Measurements from ENCODE around the gene PSEN1. TPM values are rescaled to one million over a fixed set of nuclear protein-coding genes. Genes with fewer than 3 reads are reported as not detected.

The PSEN1 gene
- total RNA-seq, 1 experiment from 2014 or later, result 41.9 TPM

DNA sequence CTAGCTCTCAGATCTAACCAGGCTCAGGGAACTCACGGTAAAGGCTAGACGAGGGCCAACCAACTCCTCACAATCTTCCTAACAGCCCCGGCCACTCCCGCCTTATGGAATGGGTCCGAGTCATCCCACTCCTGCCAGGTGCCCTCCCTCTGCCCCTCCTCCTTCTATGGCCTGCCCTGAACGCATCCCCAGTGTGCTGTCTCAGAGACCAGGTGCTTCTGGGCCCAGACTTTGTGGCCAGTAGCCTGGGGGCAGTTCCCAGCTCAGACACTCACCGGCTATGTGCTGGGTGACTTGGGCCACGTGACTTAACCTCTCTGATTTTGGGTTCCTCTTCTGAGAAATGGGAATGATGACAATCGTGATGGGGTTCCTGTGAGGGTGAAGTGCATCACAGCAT lies 123.5 kb downstream of the PSEN1 start:
- no TSS peak for BruUV-seq (replicated peaks)
- POLR2A ChIA-PET (ENCODE audit: low non-redundant PET), result no interaction called here
- H3K27me3 ChIP-seq (replicated peaks; ENCODE audit: insufficient read depth, low read depth, low read length, poor library complexity), result no peaks in the 10 kb centered on the region
- H3K36me3 ChIP-seq (ENCODE audit: insufficient read depth, low read length, poor library complexity, severe bottlenecking), result no peaks in the 10 kb centered on the region
- TF ChIP-seq, protein P1, sequence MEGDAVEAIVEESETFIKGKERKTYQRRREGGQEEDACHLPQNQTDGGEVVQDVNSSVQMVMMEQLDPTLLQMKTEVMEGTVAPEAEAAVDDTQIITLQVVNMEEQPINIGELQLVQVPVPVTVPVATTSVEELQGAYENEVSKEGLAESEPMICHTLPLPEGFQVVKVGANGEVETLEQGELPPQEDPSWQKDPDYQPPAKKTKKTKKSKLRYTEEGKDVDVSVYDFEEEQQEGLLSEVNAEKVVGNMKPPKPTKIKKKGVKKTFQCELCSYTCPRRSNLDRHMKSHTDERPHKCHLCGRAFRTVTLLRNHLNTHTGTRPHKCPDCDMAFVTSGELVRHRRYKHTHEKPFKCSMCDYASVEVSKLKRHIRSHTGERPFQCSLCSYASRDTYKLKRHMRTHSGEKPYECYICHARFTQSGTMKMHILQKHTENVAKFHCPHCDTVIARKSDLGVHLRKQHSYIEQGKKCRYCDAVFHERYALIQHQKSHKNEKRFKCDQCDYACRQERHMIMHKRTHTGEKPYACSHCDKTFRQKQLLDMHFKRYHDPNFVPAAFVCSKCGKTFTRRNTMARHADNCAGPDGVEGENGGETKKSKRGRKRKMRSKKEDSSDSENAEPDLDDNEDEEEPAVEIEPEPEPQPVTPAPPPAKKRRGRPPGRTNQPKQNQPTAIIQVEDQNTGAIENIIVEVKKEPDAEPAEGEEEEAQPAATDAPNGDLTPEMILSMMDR (conservative IDR thresholded peaks at IDR 0.05; ENCODE audit: low read depth, low read length), result no peak
- no peak for TF ChIP-seq EZH2 (IDR thresholded peaks at IDR 0.05; ENCODE audit: borderline replicate concordance, low read depth, low read length, poor library complexity, severe bottlenecking)
- no peak for DNase-seq (ENCODE audit: low spot score)
- no peaks in the 10 kb centered on the region for H3K4me1 ChIP-seq (ENCODE audit: insufficient read depth, low read length, poor library complexity, severe bottlenecking)
- H3K27ac ChIP-seq (ENCODE audit: low read depth, low read length, poor library complexity, severe bottlenecking), result no peak overlapping the region
- intact Hi-C loops (cut with micrococcal nuclease; ENCODE audit: unreplicated experiment), result no loop called here
- no peak overlapping the region for H3K4me3 ChIP-seq (ENCODE audit: low read depth, low read length, poor library complexity, severe bottlenecking)
- CTCF ChIA-PET, result no interaction called here
- H3K9me3 ChIP-seq (ENCODE audit: low read depth, low read length, poor library complexity, severe bottlenecking), result no peaks in the 10 kb centered on the region

DNA sequence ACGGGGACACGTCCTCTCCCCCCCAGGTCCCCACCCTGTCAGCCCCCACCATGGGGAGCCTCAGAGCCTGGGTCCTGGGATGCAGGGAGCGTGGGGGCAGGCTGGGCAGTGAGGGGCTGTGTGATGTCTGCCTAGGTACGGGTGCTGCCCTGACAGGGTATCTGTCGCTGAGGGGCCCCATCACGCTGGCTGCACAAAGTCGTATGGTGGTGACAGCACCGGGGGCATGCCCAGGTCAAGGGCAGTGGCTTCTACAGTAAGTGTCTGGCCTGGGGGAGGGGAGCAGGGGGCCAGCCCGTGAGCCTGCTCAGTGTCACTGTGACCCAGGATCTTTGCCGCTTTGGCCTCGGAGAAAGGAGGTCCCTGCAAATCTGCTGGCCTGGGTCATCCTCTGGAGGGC lies 124.3 kb downstream of the PSEN1 start:
- intact Hi-C loops (cut with micrococcal nuclease; ENCODE audit: unreplicated experiment), result no loop called here
- Histone ChIP-seq H3K4me3 (ENCODE audit: low read depth, low read length, poor library complexity, severe bottlenecking) (no peak overlapping the region), H3K4me1 (ENCODE audit: insufficient read depth, low read length, poor library complexity, severe bottlenecking) (no peaks in the 10 kb centered on the region), H3K27me3 (replicated peaks; ENCODE audit: insufficient read depth, low read depth, low read length, poor library complexity) (no peaks in the 10 kb centered on the region), H3K9me3 (ENCODE audit: low read depth, low read length, poor library complexity, severe bottlenecking) (no peaks in the 10 kb centered on the region), H3K36me3 (ENCODE audit: insufficient read depth, low read length, poor library complexity, severe bottlenecking) (no peaks in the 10 kb centered on the region), H3K27ac (ENCODE audit: low read depth, low read length, poor library complexity, severe bottlenecking) (no peak overlapping the region)
- ChIA-PET POLR2A (ENCODE audit: low non-redundant PET) (no interaction called here), CTCF (no interaction called here)
- DNase-seq (ENCODE audit: low spot score), result no peak
- no peak for TF ChIP-seq EZH2 (IDR thresholded peaks at IDR 0.05; ENCODE audit: borderline replicate concordance, low read depth, low read length, poor library complexity, severe bottlenecking)
- no TSS peak for BruUV-seq (replicated peaks)

DNA sequence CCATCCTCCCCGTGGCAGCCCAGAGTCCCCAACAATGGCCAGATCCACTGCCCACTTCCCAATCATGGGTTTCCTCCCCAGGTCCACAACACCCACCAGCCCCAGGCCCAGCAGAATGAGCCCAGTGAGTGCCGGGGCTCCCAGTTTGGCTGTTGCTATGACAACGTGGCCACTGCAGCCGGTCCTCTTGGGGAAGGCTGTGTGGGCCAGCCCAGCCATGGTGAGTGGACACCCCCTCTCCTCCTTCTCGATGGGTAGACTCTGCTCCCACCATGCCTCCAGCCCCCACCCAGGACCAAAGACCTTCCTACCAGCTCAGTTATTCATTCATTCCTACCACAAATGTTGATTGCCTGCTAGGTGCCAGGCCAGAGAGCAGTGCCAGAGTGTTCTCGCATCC lies 124.8 kb downstream of the PSEN1 start:
- POLR2A ChIA-PET (ENCODE audit: low non-redundant PET), result no interaction called here
- H3K36me3 ChIP-seq (ENCODE audit: insufficient read depth, low read length, poor library complexity, severe bottlenecking), result no peaks in the 10 kb centered on the region
- H3K27ac ChIP-seq (ENCODE audit: low read depth, low read length, poor library complexity, severe bottlenecking), result no peak overlapping the region
- CTCF ChIA-PET, result no interaction called here
- no peak overlapping the region for H3K4me3 ChIP-seq (ENCODE audit: low read depth, low read length, poor library complexity, severe bottlenecking)
- TF ChIP-seq, protein P1 (conservative IDR thresholded peaks at IDR 0.05; ENCODE audit: low read depth, low read length), result no peak
- no peak for TF ChIP-seq EZH2 (IDR thresholded peaks at IDR 0.05; ENCODE audit: borderline replicate concordance, low read depth, low read length, poor library complexity, severe bottlenecking)
- intact Hi-C loops (cut with micrococcal nuclease; ENCODE audit: unreplicated experiment), result no loop called here
- DNase-seq (ENCODE audit: low spot score), result no peak
- H3K4me1 ChIP-seq (ENCODE audit: insufficient read depth, low read length, poor library complexity, severe bottlenecking), result no peaks in the 10 kb centered on the region
- BruUV-seq (replicated peaks), result no TSS peak
- H3K27me3 ChIP-seq (replicated peaks; ENCODE audit: insufficient read depth, low read depth, low read length, poor library complexity), result no peaks in the 10 kb centered on the region
- no peaks in the 10 kb centered on the region for H3K9me3 ChIP-seq (ENCODE audit: low read depth, low read length, poor library complexity, severe bottlenecking)
